HCT116 (cell line): ENCODE results near the gene DPY19L2. TPM values are rescaled to one million over a fixed set of nuclear protein-coding genes. Genes with fewer than 3 reads are reported as not detected.
"Not testable (repeated sequence)": the region's sequence is repeated elsewhere in the genome, so short reads cannot be mapped to it uniquely, and the experiment has no call there.

Experiments
- ATAC-seq: fragments of 200-7000 bp; cut with Tn5 transposase; 2 replicates; pipeline ENCODE4 v1.9.1; 2020; ENCODE audit warnings: mild to moderate bottlenecking, moderate library complexity
- BruUV-seq: library from RNA; stranded (reverse); fragments of 400-500 nt; replicated peaks from 2 replicates; lab custom pipeline; 2021; lab: Mats Ljungman, UMichigan
- CTCF ChIA-PET: fragments of 300-600 bp; sonication (Branson Sonifier 250); formaldehyde crosslinking; loops from one replicate; lab custom pipeline; 2021; ENCODE audit warnings: antibody characterized with exemption; lab: Charles Lee
- POLR2A ChIA-PET: fragments of 300-600, 350-600 bp; sonication (Branson Sonifier 250); formaldehyde crosslinking; loops from one replicate; lab custom pipeline; 2021; ENCODE audit warnings: antibody characterized with exemption; lab: Charles Lee
- RAD21 ChIA-PET, 2 experiments: fragments of 300-600 bp; sonication (Branson Sonifier 250); formaldehyde crosslinking; loops; one replicate each; lab custom pipeline; 2023; ENCODE audit warnings: low total read pairs in 2 of 2; ENCODE audit not compliant: uncharacterized antibody in 2 of 2, unreplicated experiment in 2 of 2, low non-redundant PET in 1 of 2; lab: Charles Lee
- DNase-seq: peaks from one replicate; pipeline ENCODE4 v3.0.0-alpha.2; 2010; ENCODE audit warnings: low read depth, low spot score
- H2AFZ ChIP-seq: fragments of 200-600 bp; shearing (Covaris generic), sonication (generic); 2 replicates; pipeline ENCODE4 v1.6.1; 2017; ENCODE audit warnings: low read depth, mixed run types, mixed read lengths, antibody characterized with exemption, low read length; ENCODE audit not compliant: poor library complexity, severe bottlenecking
- H3K27ac ChIP-seq: 2 replicates; pipeline ENCODE4 v1.5.1; 2012; ENCODE audit warnings: low read depth, low read length
- H3K27me3 ChIP-seq: fragments of 200-600 bp; sonication (generic); 2 replicates; pipeline ENCODE4 v1.6.1; 2016; ENCODE audit warnings: mixed run types, low read length, mixed read lengths; ENCODE audit not compliant: insufficient read depth
- H3K36me3 ChIP-seq, 2 experiments: fragments of 200-500 bp in 1 of 2; fragments of 200-600 bp in 1 of 2; sonication (Bioruptor generic) in 1 of 2; sonication (generic) in 1 of 2; 2 replicates each; pipeline versions ENCODE4 v1.5.1 to v1.6.1; 2014 to 2016; ENCODE audit warnings: low read length in 2 of 2, inconsistent platforms in 1 of 2, mixed read lengths in 1 of 2, mixed run types in 1 of 2; ENCODE audit not compliant: insufficient read depth in 2 of 2, control insufficient read depth in 1 of 2
- H3K4me1 ChIP-seq, 2 experiments: fragments of 200-600 bp in 1 of 2; sonication (generic) in 1 of 2; 2 replicates each; pipeline versions ENCODE4 v1.5.1 to v1.6.1; 2012 to 2017; ENCODE audit warnings: low read length in 2 of 2, inconsistent platforms in 1 of 2, mild to moderate bottlenecking in 1 of 2, mixed read lengths in 1 of 2, mixed run types in 1 of 2, moderate library complexity in 1 of 2; ENCODE audit not compliant: insufficient read depth in 2 of 2, control insufficient read depth in 1 of 2
- H3K4me2 ChIP-seq: fragments of 200-600 bp; sonication (generic); 2 replicates; pipeline ENCODE4 v1.6.1; 2017; ENCODE audit warnings: mixed run types, low read length, mixed read lengths
- H3K4me3 ChIP-seq, 2 experiments: fragments of 200-600 bp in 1 of 2; sonication (generic) in 1 of 2; replicated peaks in 1 of 2; 2 replicates each; pipeline ENCODE4 v1.5.1; 2011 to 2016; ENCODE audit warnings: low read length in 2 of 2, control low read depth in 1 of 2, low read depth in 1 of 2, mild to moderate bottlenecking in 1 of 2, mixed read lengths in 1 of 2, mixed run types in 1 of 2
- H3K79me2 ChIP-seq: fragments of 200-600 bp; sonication (generic); 2 replicates; pipeline ENCODE4 v1.6.1; 2017; ENCODE audit warnings: mild to moderate bottlenecking, mixed run types, low read length, moderate library complexity, mixed read lengths; ENCODE audit not compliant: insufficient read depth
- H3K9ac ChIP-seq: fragments of 200-600 bp; sonication (generic); 2 replicates; pipeline ENCODE4 v1.6.1; 2016; ENCODE audit warnings: low read length, mixed read lengths
- H3K9me2 ChIP-seq: fragments of 200-600 bp; sonication (generic), shearing (Covaris generic); 2 replicates; pipeline ENCODE4 v1.6.1; 2017; ENCODE audit warnings: mixed run types, mild to moderate bottlenecking, moderate library complexity; ENCODE audit not compliant: insufficient read depth
- H3K9me3 ChIP-seq, 2 experiments: fragments of 200-500 bp in 1 of 2; fragments of 200-600 bp in 1 of 2; sonication (Bioruptor generic) in 1 of 2; sonication (generic) in 1 of 2; 2 replicates each; pipeline ENCODE4 v1.6.1; 2014 to 2017; ENCODE audit warnings: low read length in 2 of 2, mixed read lengths in 2 of 2, inconsistent platforms in 1 of 2, low read depth in 1 of 2, mild to moderate bottlenecking in 1 of 2, mixed run types in 1 of 2, moderate library complexity in 1 of 2; ENCODE audit not compliant: control insufficient read depth in 1 of 2, insufficient read depth in 1 of 2
- H4K20me1 ChIP-seq: fragments of 200-600 bp; sonication (generic), shearing (Covaris generic); 2 replicates; pipeline ENCODE4 v1.6.1; 2017; ENCODE audit warnings: mixed run types, mild to moderate bottlenecking, moderate library complexity; ENCODE audit not compliant: insufficient read depth
- intact Hi-C: fragments of 100-400 bp; cut with micrococcal nuclease; formaldehyde crosslinking; loops from 2 replicates; pipeline ENCODE4 v1.10.0; 2022
- total RNA-seq: library from RNA; stranded (reverse); gene quantifications from one replicate; pipeline ENCODE4 v1.2.1, GENCODE V29; 2021; ENCODE audit not compliant: unreplicated experiment

Gene DPY19L2
- total RNA-seq, 1 experiment from 2014 or later: not detected

GRCh38 chr12:63656407-63656806 lies 11.9 kb downstream of the DPY19L2 start:
- H3K4me2 ChIP-seq, intact Hi-C loops, H3K27ac ChIP-seq, H3K36me3 ChIP-seq, CTCF ChIA-PET, RAD21 ChIA-PET, ATAC-seq, POLR2A ChIA-PET, H3K4me1 ChIP-seq, H3K9me2 ChIP-seq, H3K9ac ChIP-seq, DNase-seq, H3K9me3 ChIP-seq, H3K27me3 ChIP-seq, H4K20me1 ChIP-seq, BruUV-seq, H3K4me3 ChIP-seq, H3K79me2 ChIP-seq, H2AFZ ChIP-seq: not testable (repeated sequence)

GRCh38 chr12:63655543-63656257 lies 12.6 kb downstream of the DPY19L2 start:
- H3K9me3 ChIP-seq, ATAC-seq, H2AFZ ChIP-seq, H3K4me2 ChIP-seq, H3K27me3 ChIP-seq, H4K20me1 ChIP-seq, H3K36me3 ChIP-seq, CTCF ChIA-PET, H3K79me2 ChIP-seq, RAD21 ChIA-PET, DNase-seq, H3K4me3 ChIP-seq, BruUV-seq, H3K9me2 ChIP-seq, H3K4me1 ChIP-seq, H3K9ac ChIP-seq, H3K27ac ChIP-seq, POLR2A ChIA-PET, intact Hi-C loops: not testable (repeated sequence)

- ATAC-seq, H3K9me3 ChIP-seq, DNase-seq, H3K9me2 ChIP-seq, CTCF ChIA-PET, POLR2A ChIA-PET, BruUV-seq, H3K4me3 ChIP-seq, H2AFZ ChIP-seq, H3K4me1 ChIP-seq, H3K36me3 ChIP-seq, RAD21 ChIA-PET, H3K27ac ChIP-seq, H4K20me1 ChIP-seq, H3K79me2 ChIP-seq, intact Hi-C loops, H3K4me2 ChIP-seq, H3K9ac ChIP-seq, H3K27me3 ChIP-seq: not testable (repeated sequence)
Observed at GRCh38 chr12:63654481-63654880, 13.8 kb downstream of the DPY19L2 start.

GRCh38 chr12:63649517-63649916 lies 18.8 kb downstream of the DPY19L2 start:
- CTCF ChIA-PET, POLR2A ChIA-PET, H4K20me1 ChIP-seq, H3K4me1 ChIP-seq, ATAC-seq, H2AFZ ChIP-seq, H3K9me2 ChIP-seq, H3K79me2 ChIP-seq, H3K9ac ChIP-seq, H3K27me3 ChIP-seq, H3K9me3 ChIP-seq, RAD21 ChIA-PET, H3K4me3 ChIP-seq, DNase-seq, H3K36me3 ChIP-seq, BruUV-seq, H3K4me2 ChIP-seq, H3K27ac ChIP-seq, intact Hi-C loops: not testable (repeated sequence)
